Measurements from ENCODE around the gene MEF2D.
A peak's percentile ranks its signal among the peaks of the same experiment; 100 is the strongest.

The MEF2D gene

GRCh38 chr1:156504438-156504813 lies 3.9 kb upstream of the MEF2D start:
- Mint-ChIP-seq H3K36me3 (ENCODE audit: insufficient read depth) (peaks cover 27% of the 10 kb centered on the region), H3K9me3 (no peaks in the 10 kb centered on the region), H3K4me1 (peaks cover 63% of the 10 kb centered on the region), H3K27ac (ENCODE audit: low read depth) (peak overlapping the region; percentile 99), H3K4me3 (peak overlapping the region; percentile 72), H3K27me3 (no peaks in the 10 kb centered on the region)
- no peak for ATAC-seq (replicated peaks; ENCODE audit: extremely low read depth, poor library complexity, severe bottlenecking)
- DNase-seq (ENCODE audit: low spot score in 2 of 2) = no peak

GRCh38 chr1:156503698-156504437 lies 3.3 kb upstream of the MEF2D start:
- Mint-ChIP-seq H3K4me1 (peaks cover 62% of the 10 kb centered on the region), H3K36me3 (ENCODE audit: insufficient read depth) (peaks cover 27% of the 10 kb centered on the region), H3K4me3 (peak overlapping the region; percentile 72), H3K9me3 (no peaks in the 10 kb centered on the region), H3K27ac (ENCODE audit: low read depth) (peak overlapping the region; percentile 99), H3K27me3 (no peaks in the 10 kb centered on the region)
- DNase-seq (ENCODE audit: low spot score in 2 of 2) (no peak), ATAC-seq (replicated peaks; ENCODE audit: extremely low read depth, poor library complexity, severe bottlenecking) (no peak)

- peak overlapping the region; percentile 99 for H3K27ac Mint-ChIP-seq (ENCODE audit: low read depth)
- no peaks in the 10 kb centered on the region for H3K9me3 Mint-ChIP-seq
- H3K4me3 Mint-ChIP-seq = peak overlapping the region; percentile 87
- DNase-seq (ENCODE audit: low spot score in 2 of 2) (no peak), ATAC-seq (replicated peaks; ENCODE audit: extremely low read depth, poor library complexity, severe bottlenecking) (no peak)
- H3K4me1 Mint-ChIP-seq = peaks cover 62% of the 10 kb centered on the region
- no peaks in the 10 kb centered on the region for H3K27me3 Mint-ChIP-seq
- peaks cover 25% of the 10 kb centered on the region for H3K36me3 Mint-ChIP-seq (ENCODE audit: insufficient read depth)
Observed at GRCh38 chr1:156502894-156503697, 2.5 kb upstream of the MEF2D start.

DNA sequence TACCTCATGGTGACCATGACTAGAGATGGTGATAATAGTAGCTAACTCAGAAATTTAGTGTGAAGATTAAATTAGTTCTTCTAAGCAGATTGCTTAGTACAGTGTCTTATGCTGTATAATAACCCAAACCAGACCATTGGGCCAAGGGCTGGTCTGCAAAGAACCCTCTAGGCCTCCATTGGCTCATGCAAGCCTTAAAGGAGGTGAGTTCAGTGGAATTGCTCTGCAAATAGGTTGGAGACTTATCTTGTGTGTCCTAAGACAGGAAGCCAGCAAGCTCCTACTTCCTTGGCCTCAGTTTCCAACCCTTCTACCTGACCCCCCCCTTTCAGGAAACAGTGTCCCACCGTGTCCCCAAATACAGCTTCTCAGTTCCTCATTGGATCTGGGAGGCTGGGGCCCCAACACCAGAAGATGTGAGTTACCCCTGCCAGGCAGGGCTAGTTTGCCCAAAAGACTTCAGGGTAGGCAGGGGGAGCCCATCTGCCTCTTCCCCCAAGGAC lies 1.9 kb upstream of the MEF2D start:
- Mint-ChIP-seq H3K4me3 (peak overlapping the region; percentile 87), H3K27ac (ENCODE audit: low read depth) (peak overlapping the region; percentile 99), H3K27me3 (no peaks in the 10 kb centered on the region), H3K9me3 (no peaks in the 10 kb centered on the region), H3K36me3 (ENCODE audit: insufficient read depth) (peaks cover 27% of the 10 kb centered on the region), H3K4me1 (peaks cover 63% of the 10 kb centered on the region)
- ATAC-seq (replicated peaks; ENCODE audit: extremely low read depth, poor library complexity, severe bottlenecking) (no peak), DNase-seq (ENCODE audit: low spot score in 2 of 2) (no peak)

- no peaks in the 10 kb centered on the region for H3K27me3 Mint-ChIP-seq
- peaks cover 33% of the 10 kb centered on the region for H3K36me3 Mint-ChIP-seq (ENCODE audit: insufficient read depth)
- ATAC-seq (replicated peaks; ENCODE audit: extremely low read depth, poor library complexity, severe bottlenecking) = peak; percentile 69
- peak overlapping the region; percentile 87 for H3K4me3 Mint-ChIP-seq
- H3K4me1 Mint-ChIP-seq = peaks cover 77% of the 10 kb centered on the region
- peak; percentile 86 to 89 for DNase-seq (ENCODE audit: low spot score in 2 of 2)
- H3K9me3 Mint-ChIP-seq = no peaks in the 10 kb centered on the region
- H3K27ac Mint-ChIP-seq (ENCODE audit: low read depth) = peak overlapping the region; percentile 99
Observed at GRCh38 chr1:156500793-156501506, 375 bp upstream of the MEF2D start.

GRCh38 chr1:156499842-156500542 lies 583 bp downstream of the MEF2D start:
- Mint-ChIP-seq H3K27ac (ENCODE audit: low read depth) (peak overlapping the region; percentile 99), H3K9me3 (no peaks in the 10 kb centered on the region), H3K4me1 (peaks cover 77% of the 10 kb centered on the region), H3K36me3 (ENCODE audit: insufficient read depth) (peaks cover 32% of the 10 kb centered on the region), H3K27me3 (no peaks in the 10 kb centered on the region), H3K4me3 (peak overlapping the region; percentile 87)
- DNase-seq (ENCODE audit: low spot score in 2 of 2) = no peak
- ATAC-seq (replicated peaks; ENCODE audit: extremely low read depth, poor library complexity, severe bottlenecking) = no peak

DNA sequence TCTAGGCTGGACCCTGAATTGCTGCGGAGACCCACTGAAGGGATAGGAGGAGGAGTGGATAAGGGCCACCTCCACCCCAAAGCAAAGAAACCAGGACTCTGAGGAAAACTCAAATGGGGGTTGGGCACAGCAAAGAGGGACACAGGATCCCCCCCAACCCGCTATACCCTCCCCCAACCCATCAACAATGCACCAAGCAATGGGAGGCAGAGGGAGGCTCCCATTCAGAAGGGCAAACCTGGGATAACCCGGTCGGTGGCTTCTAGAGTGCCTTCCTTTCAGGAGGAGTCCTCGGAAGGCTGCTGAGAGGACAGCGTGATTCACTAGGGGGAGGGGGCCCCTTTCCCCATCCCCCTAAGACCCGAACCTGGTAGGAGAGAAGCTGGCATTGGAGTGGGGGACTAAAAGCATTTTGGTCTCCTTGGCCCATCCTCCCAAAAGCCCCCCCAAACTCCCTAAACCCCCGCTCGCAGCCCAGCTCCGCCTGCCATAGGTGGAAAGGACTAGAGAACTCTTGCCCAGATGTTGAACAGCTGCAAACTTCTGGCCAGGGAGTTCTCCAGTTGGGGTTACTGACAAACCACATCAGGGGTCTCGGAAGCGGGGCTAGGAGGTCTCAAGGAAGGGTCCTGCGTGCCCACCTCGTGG lies 1.3 kb downstream of the MEF2D start:
- H3K9me3 Mint-ChIP-seq = no peaks in the 10 kb centered on the region
- H3K36me3 Mint-ChIP-seq (ENCODE audit: insufficient read depth) = peaks cover 26% of the 10 kb centered on the region
- no peak for DNase-seq (ENCODE audit: low spot score in 2 of 2)
- H3K4me1 Mint-ChIP-seq = peaks cover 78% of the 10 kb centered on the region
- ATAC-seq (replicated peaks; ENCODE audit: extremely low read depth, poor library complexity, severe bottlenecking) = no peak
- H3K4me3 Mint-ChIP-seq = peak overlapping the region; percentile 87
- H3K27me3 Mint-ChIP-seq = no peaks in the 10 kb centered on the region
- H3K27ac Mint-ChIP-seq (ENCODE audit: low read depth) = peak overlapping the region; percentile 78

GRCh38 chr1:156498432-156499193 lies 2.0 kb downstream of the MEF2D start:
- Mint-ChIP-seq H3K4me3 (peak overlapping the region; percentile 87), H3K9me3 (no peaks in the 10 kb centered on the region), H3K4me1 (peaks cover 78% of the 10 kb centered on the region), H3K27ac (ENCODE audit: low read depth) (peak overlapping the region; percentile 78), H3K27me3 (no peaks in the 10 kb centered on the region), H3K36me3 (ENCODE audit: insufficient read depth) (peaks cover 25% of the 10 kb centered on the region)
- DNase-seq (ENCODE audit: low spot score in 2 of 2) (no peak), ATAC-seq (replicated peaks; ENCODE audit: extremely low read depth, poor library complexity, severe bottlenecking) (no peak)

GRCh38 chr1:156497743-156498431 lies 2.7 kb downstream of the MEF2D start:
- Mint-ChIP-seq H3K27ac (ENCODE audit: low read depth) (peak overlapping the region; percentile 78), H3K27me3 (no peaks in the 10 kb centered on the region), H3K9me3 (no peaks in the 10 kb centered on the region), H3K36me3 (ENCODE audit: insufficient read depth) (peaks cover 26% of the 10 kb centered on the region), H3K4me1 (peaks cover 78% of the 10 kb centered on the region), H3K4me3 (peak overlapping the region; percentile 87)
- no peak for ATAC-seq (replicated peaks; ENCODE audit: extremely low read depth, poor library complexity, severe bottlenecking)
- no peak for DNase-seq (ENCODE audit: low spot score in 2 of 2)

- H3K9me3 Mint-ChIP-seq = no peaks in the 10 kb centered on the region
- peaks cover 27% of the 10 kb centered on the region for H3K36me3 Mint-ChIP-seq (ENCODE audit: insufficient read depth)
- no peaks in the 10 kb centered on the region for H3K27me3 Mint-ChIP-seq
- H3K4me1 Mint-ChIP-seq = peaks cover 78% of the 10 kb centered on the region
- no peak for ATAC-seq (replicated peaks; ENCODE audit: extremely low read depth, poor library complexity, severe bottlenecking)
- DNase-seq (ENCODE audit: low spot score in 2 of 2) = no peak
- H3K4me3 Mint-ChIP-seq = peak overlapping the region; percentile 87
- peak overlapping the region; percentile 78 for H3K27ac Mint-ChIP-seq (ENCODE audit: low read depth)
Observed at GRCh38 chr1:156497078-156497742, 3.4 kb downstream of the MEF2D start.

Measured in central memory CD8-positive, alpha-beta T cell (primary cell).